Epithelial cell of proximal tubule (primary cell): ENCODE data around the gene GRID1. TPM values are rescaled to one million over a fixed set of nuclear protein-coding genes. Genes with fewer than 3 reads are reported as not detected.

Experiments
- DNase-seq: peaks from one replicate; pipeline ENCODE4 v3.0.0-alpha.2; 2011; ENCODE audit warnings: low read depth
- H3K4me3 ChIP-seq: 2 replicates; pipeline ENCODE4 v1.5.1; 2011; ENCODE audit warnings: low read depth, mild to moderate bottlenecking, low read length
- CTCF ChIP-seq: conservative IDR thresholded peaks from 2 replicates; pipeline ENCODE4 v1.5.1; 2012; ENCODE audit warnings: low read depth, mild to moderate bottlenecking, low read length
- total RNA-seq: library from RNA; depleted of rRNA; stranded (reverse); fragments of >200 nt; gene quantifications from 2 replicates; pipeline ENCODE4 v1.2.3, GENCODE V29; 2015

Gene GRID1
- total RNA-seq, 1 donor from 2014 or later = 0.52 TPM

- DNase-seq = no peak
- no peak for TF ChIP-seq CTCF
Measured at GRCh38 chr10:85666987-85667386, 699.6 kb downstream of the GRID1 start.

GRCh38 chr10:85666102-85666501, 700.5 kb downstream of the GRID1 start:
- no peak for DNase-seq
- H3K4me3 ChIP-seq = no peak overlapping the region
- no peak for TF ChIP-seq CTCF

More at GRCh38 chr10:85666987-85667386, 699.6 kb downstream of the GRID1 start:
- H3K4me3 ChIP-seq = no peak overlapping the region

GRCh38 chr10:85665681-85666080, 700.9 kb downstream of the GRID1 start:
- TF ChIP-seq CTCF = no peak
- H3K4me3 ChIP-seq = no peak overlapping the region
- DNase-seq = no peak

- TF ChIP-seq CTCF = no peak
- no peak overlapping the region for H3K4me3 ChIP-seq
- no peak for DNase-seq
Measured at GRCh38 chr10:85665078-85665477, 701.5 kb downstream of the GRID1 start.

- no peak overlapping the region for H3K4me3 ChIP-seq
- no peak for DNase-seq
- no peak for TF ChIP-seq CTCF
Measured at GRCh38 chr10:85661123-85661522, 705.5 kb downstream of the GRID1 start.

GRCh38 chr10:85659331-85659730, 707.3 kb downstream of the GRID1 start:
- DNase-seq = no peak
- H3K4me3 ChIP-seq = no peak overlapping the region
- TF ChIP-seq CTCF = no peak

GRCh38 chr10:85658518-85658917, 708.1 kb downstream of the GRID1 start:
- H3K4me3 ChIP-seq = no peak overlapping the region
- no peak for TF ChIP-seq CTCF
- DNase-seq = no peak
